ENCODE data around the gene POLR2F. TPM values are rescaled to one million over a fixed set of nuclear protein-coding genes. Genes with fewer than 3 reads are reported as not detected.

The POLR2F gene
- total RNA-seq, 4 donors from 2014 or later, result 31.5 to 63.8 (median 43.3) TPM

- Histone ChIP-seq H3K36me3 (no peaks in the 10 kb centered on the region), H3K27me3 (no peaks in the 10 kb centered on the region), H3K4me3 (no peak overlapping the region), H3K9me3 (no peaks in the 10 kb centered on the region), H3K27ac (no peak overlapping the region), H3K4me1 (no peaks in the 10 kb centered on the region)
- intact Hi-C loops (cut with DNase I; ENCODE audit: low total_unique reads), result no loop called here
- DNase-seq, result no peak
- TF ChIP-seq CTCF (IDR thresholded peaks at IDR 0.05) (no peak), POLR2A (IDR thresholded peaks at IDR 0.05) (no peak)
Measured at GRCh38 chr22:37996079-37996478, 42.6 kb downstream of the POLR2F start.

- Histone ChIP-seq H3K36me3 (no peaks in the 10 kb centered on the region), H3K4me3 (no peak overlapping the region), H3K4me1 (no peaks in the 10 kb centered on the region), H3K27me3 (no peaks in the 10 kb centered on the region), H3K27ac (no peak overlapping the region), H3K9me3 (no peaks in the 10 kb centered on the region)
- TF ChIP-seq CTCF (IDR thresholded peaks at IDR 0.05) (no peak), POLR2A (IDR thresholded peaks at IDR 0.05) (no peak)
- no peak for DNase-seq
- intact Hi-C loops (cut with DNase I; ENCODE audit: low total_unique reads), result no loop called here
Measured at GRCh38 chr22:37996515-37997246, 43.2 kb downstream of the POLR2F start.

DNA sequence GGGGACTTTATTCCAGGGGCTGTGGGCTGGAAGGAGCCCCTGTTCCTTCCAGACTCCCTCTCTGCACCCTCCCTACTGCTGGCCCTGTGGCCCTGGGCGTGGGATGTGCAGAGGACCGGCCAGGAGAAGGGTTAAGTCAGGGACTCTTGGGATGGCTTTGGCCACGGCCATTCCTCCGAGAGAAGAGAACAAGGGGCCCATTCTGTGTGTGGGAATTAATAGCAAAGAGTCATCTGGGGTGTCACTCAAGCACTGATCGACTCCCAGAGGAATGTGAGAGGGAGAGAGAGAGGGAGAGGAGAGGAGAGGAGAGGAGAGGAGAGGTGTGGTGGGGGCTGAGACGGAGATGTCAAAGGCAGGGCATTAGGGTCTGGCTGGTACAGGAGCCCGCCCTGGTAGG, 45.0 kb downstream of the POLR2F start:
- H3K27ac ChIP-seq, result no peak overlapping the region
- no peaks in the 10 kb centered on the region for H3K4me1 ChIP-seq
- no peaks in the 10 kb centered on the region for H3K9me3 ChIP-seq
- intact Hi-C loops (cut with DNase I; ENCODE audit: low total_unique reads), result no loop called here
- H3K4me3 ChIP-seq, result no peak overlapping the region
- no peaks in the 10 kb centered on the region for H3K27me3 ChIP-seq
- no peak for TF ChIP-seq POLR2A (IDR thresholded peaks at IDR 0.05)
- no peak for TF ChIP-seq CTCF (IDR thresholded peaks at IDR 0.05)
- no peak for DNase-seq
- no peaks in the 10 kb centered on the region for H3K36me3 ChIP-seq

GRCh38 chr22:37999236-37999635, 45.7 kb downstream of the POLR2F start:
- Histone ChIP-seq H3K27me3 (no peaks in the 10 kb centered on the region), H3K36me3 (no peaks in the 10 kb centered on the region), H3K9me3 (no peaks in the 10 kb centered on the region), H3K4me3 (no peak overlapping the region), H3K4me1 (no peaks in the 10 kb centered on the region), H3K27ac (no peak overlapping the region)
- no peak for TF ChIP-seq CTCF (IDR thresholded peaks at IDR 0.05)
- no peak for TF ChIP-seq POLR2A (IDR thresholded peaks at IDR 0.05)
- intact Hi-C loops (cut with DNase I; ENCODE audit: low total_unique reads), result no loop called here
- no peak for DNase-seq

DNA sequence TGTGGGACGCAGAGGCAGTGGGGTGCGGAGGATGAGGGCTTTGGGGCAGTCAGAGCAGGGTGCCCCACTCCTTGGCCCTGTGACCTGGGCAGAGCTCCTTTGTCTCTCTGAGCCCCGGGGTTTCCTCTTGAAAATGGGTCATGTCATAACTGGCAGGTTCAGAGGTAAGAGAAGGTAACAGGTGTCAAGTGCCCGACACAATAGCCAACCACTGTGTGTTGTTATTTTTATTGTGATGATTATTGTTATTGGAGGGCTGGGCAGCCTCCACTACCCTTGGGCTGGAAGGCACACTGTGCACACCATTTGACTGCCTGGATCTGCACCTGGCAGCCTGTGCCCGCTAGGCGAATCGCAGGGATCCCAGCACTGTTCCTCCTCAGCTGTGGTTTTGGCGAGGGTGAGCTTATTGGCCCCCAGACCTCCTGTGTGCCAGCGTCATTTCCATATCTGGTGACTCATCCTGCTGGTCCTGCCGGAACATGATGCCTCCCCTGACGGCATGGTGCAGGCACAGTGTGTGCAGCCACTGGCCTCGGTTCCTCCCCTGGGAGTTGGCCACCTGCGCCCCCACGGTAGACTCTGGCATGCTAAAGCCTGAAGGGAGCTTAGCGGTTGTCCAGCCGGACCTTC, 46.3 kb downstream of the POLR2F start:
- intact Hi-C loops (cut with DNase I; ENCODE audit: low total_unique reads), result no loop called here
- no peak for DNase-seq
- no peaks in the 10 kb centered on the region for H3K36me3 ChIP-seq
- H3K27me3 ChIP-seq, result no peaks in the 10 kb centered on the region
- TF ChIP-seq POLR2A (IDR thresholded peaks at IDR 0.05) (no peak), CTCF (IDR thresholded peaks at IDR 0.05) (no peak)
- no peak overlapping the region for H3K4me3 ChIP-seq
- H3K4me1 ChIP-seq, result no peaks in the 10 kb centered on the region
- no peaks in the 10 kb centered on the region for H3K9me3 ChIP-seq
- no peak overlapping the region for H3K27ac ChIP-seq
